Psoas muscle (tissue), 8 donors: ENCODE data around the gene SYT12. TPM values are rescaled to one million over a fixed set of nuclear protein-coding genes. Genes with fewer than 3 reads are reported as not detected.

Source experiments
- ATAC-seq, 4 donors: fragments of 200-7000 bp; cut with Tn5 transposase; one replicate each; pipeline ENCODE4 v1.9.1; 2020; ENCODE audit warnings: moderate library complexity in 3 of 4, mild to moderate bottlenecking in 2 of 4
- DNase-seq, 2 donors: peaks; one replicate each; pipeline ENCODE4 v3.0.0-alpha.2; 2020
- H3K27ac ChIP-seq: fragments of 200-600 bp; one replicate; pipeline ENCODE4 v1.8.0; 2022
- H3K27me3 ChIP-seq, 3 donors: fragments of 200-600 bp in 1 of 3; one replicate each; pipeline versions ENCODE4 v1.6.1 to v1.8.0; 2013 to 2022; ENCODE audit warnings: low read length in 2 of 3, mild to moderate bottlenecking in 2 of 3, moderate library complexity in 1 of 3; ENCODE audit not compliant: insufficient read depth in 3 of 3
- H3K36me3 ChIP-seq, 2 donors: fragments of 200-600 bp in 1 of 2; one replicate each; pipeline versions ENCODE4 v1.6.1 to v1.8.0; 2013 to 2022; ENCODE audit warnings: low read depth in 1 of 2, mild to moderate bottlenecking in 1 of 2, moderate library complexity in 1 of 2; ENCODE audit not compliant: insufficient read depth in 1 of 2
- H3K4me1 ChIP-seq: fragments of 200-600 bp; one replicate; pipeline ENCODE4 v1.8.0; 2022
- H3K4me3 ChIP-seq: fragments of 200-600 bp; one replicate; pipeline ENCODE4 v1.8.0; 2022; ENCODE audit warnings: mild to moderate bottlenecking
- H3K9me3 ChIP-seq: fragments of 200-600 bp; one replicate; pipeline ENCODE4 v1.8.0; 2022
- WGBS, 3 donors: extraction: QIAGEN DNeasy Blood & Tissue Kit; methylation state at CpG; one replicate each; pipeline versions ENCODE4 v1.1.6 to v1.1.7; 2013; 5-methylcytosine and 5-hydroxymethylcytosine counted together
- intact Hi-C, 2 donors: fragments of 100-400 bp; cut with DNase I; formaldehyde crosslinking; loops; one replicate each; pipeline versions ENCODE4 v1.11.0 to v1.14.2; 2022
- polyA plus RNA-seq, 3 donors: library from polyadenylated mRNA; stranded (reverse); fragments of 200-250 nt; gene quantifications; one replicate each; pipeline ENCODE4 v1.2.3, GENCODE V29; 2013
- total RNA-seq, 4 donors: library from RNA; stranded (reverse); fragmentation: NEBNext Ultra II Directional in 2 of 4; extraction: Animal tissue kit (Norgen Biotek cat#: 25700) in 2 of 4; gene quantifications; one replicate each; pipeline versions ENCODE4 v1.2.1 to v1.2.4, GENCODE V29; 2021 to 2023
- TF ChIP-seq, protein P1 (sequence below): fragments of 200-600 bp; IDR thresholded peaks from one replicate; pipeline ENCODE4 v1.8.0; 2022; ENCODE audit warnings: antibody characterized with exemption
- donor health status: healthy with polysubstance abuse.
- donor health status: DM: no; HTN: no; CAD: no; lungs with moderate emphysema.
- donor health status: Bipolar disorder and iron deficiency.
- donor health status: healthy.
- donor health status: DM: yes; HTN: yes; CAD: no.
- donor health status: DM: no; HTN: no; CAD: no.
- donor health status: DM: no; HTN: no; CAD: no.
- donor health status: DM: yes; HTN: yes; CAD: no.

Gene SYT12
- total and polyA plus RNA-seq, 7 donors: 0.17 to 0.61 (median 0.29) TPM; not detected in 1

GRCh38 chr11:67045314-67045713 lies 22.4 kb downstream of the SYT12 start:
- 42 to 64% (median 46%) methylated on average over 14 of the region's 14 CpGs for WGBS, 3 donors
- DNase-seq (peak; percentile 50 to 82), ATAC-seq (peak; percentile 82 to 95 (median 92))
- intact Hi-C loops: no loop called here
- Histone ChIP-seq H3K9me3 (no peaks in the 10 kb centered on the region), H3K27me3 (peaks cover 0 to 4% (median 0%) of the 10 kb centered on the region in 3 donors), H3K36me3 (no peaks in the 10 kb centered on the region), H3K27ac (no peak overlapping the region), H3K4me1 (no peaks in the 10 kb centered on the region), H3K4me3 (no peak overlapping the region)
- TF ChIP-seq, protein P1, sequence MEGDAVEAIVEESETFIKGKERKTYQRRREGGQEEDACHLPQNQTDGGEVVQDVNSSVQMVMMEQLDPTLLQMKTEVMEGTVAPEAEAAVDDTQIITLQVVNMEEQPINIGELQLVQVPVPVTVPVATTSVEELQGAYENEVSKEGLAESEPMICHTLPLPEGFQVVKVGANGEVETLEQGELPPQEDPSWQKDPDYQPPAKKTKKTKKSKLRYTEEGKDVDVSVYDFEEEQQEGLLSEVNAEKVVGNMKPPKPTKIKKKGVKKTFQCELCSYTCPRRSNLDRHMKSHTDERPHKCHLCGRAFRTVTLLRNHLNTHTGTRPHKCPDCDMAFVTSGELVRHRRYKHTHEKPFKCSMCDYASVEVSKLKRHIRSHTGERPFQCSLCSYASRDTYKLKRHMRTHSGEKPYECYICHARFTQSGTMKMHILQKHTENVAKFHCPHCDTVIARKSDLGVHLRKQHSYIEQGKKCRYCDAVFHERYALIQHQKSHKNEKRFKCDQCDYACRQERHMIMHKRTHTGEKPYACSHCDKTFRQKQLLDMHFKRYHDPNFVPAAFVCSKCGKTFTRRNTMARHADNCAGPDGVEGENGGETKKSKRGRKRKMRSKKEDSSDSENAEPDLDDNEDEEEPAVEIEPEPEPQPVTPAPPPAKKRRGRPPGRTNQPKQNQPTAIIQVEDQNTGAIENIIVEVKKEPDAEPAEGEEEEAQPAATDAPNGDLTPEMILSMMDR: no peak

GRCh38 chr11:67048515-67049130 lies 25.7 kb downstream of the SYT12 start:
- intact Hi-C loops: no loop called here
- Histone ChIP-seq H3K27me3 (no peaks in the 10 kb centered on the region), H3K9me3 (no peaks in the 10 kb centered on the region), H3K36me3 (no peaks in the 10 kb centered on the region), H3K27ac (no peak overlapping the region), H3K4me3 (no peak overlapping the region), H3K4me1 (no peaks in the 10 kb centered on the region)
- DNase-seq: no peak
- 80 to 90% (median 83%) methylated on average over 22 of the region's 22 CpGs for WGBS, 3 donors
- TF ChIP-seq, protein P1: no peak
- ATAC-seq: no peak

DNA sequence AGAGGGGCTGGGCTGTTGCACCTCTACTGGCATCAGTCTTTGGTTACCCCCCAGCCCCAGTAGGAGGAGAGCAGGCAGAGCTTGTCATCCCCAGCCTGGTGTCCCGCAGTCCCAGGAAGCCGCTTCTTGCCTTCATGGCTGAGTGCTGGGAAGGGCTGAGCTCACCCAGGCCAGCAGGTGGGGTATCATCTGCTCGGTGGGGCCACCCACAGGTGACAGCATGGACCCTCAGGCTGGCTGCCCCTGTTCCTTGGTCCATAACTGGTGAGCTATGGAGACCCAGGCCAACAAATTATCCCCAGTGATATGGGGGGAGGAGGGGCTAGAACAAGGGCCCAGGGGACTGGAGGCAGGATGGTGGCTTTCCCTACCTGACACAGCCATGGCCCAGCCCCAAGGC lies 27.2 kb downstream of the SYT12 start:
- TF ChIP-seq, protein P1: no peak
- no peaks in the 10 kb centered on the region for H3K9me3 ChIP-seq
- H3K36me3 ChIP-seq: no peaks in the 10 kb centered on the region
- H3K4me1 ChIP-seq: peaks cover 14% of the 10 kb centered on the region
- no peak for DNase-seq
- 78 to 86% (median 83%) methylated on average over 3 of the region's 3 CpGs for WGBS, 3 donors
- H3K27ac ChIP-seq: no peak overlapping the region
- ATAC-seq: no peak
- H3K4me3 ChIP-seq: no peak overlapping the region
- no peaks in the 10 kb centered on the region for H3K27me3 ChIP-seq
- intact Hi-C loops: loop anchor here in 1 of 2 donors (5.0 kb wide), 1 partner anchor 117 kb away; no protein-coding TSS in a partner anchor

- 88 to 92% (median 91%) methylated on average over 9 of the region's 9 CpGs for WGBS, 3 donors
Measured at GRCh38 chr11:67051180-67051893, 28.4 kb downstream of the SYT12 start.

More at GRCh38 chr11:67051180-67051893, 28.4 kb downstream of the SYT12 start:
- peaks cover 20% of the 10 kb centered on the region for H3K4me1 ChIP-seq
- intact Hi-C loops: loop anchor here in 1 of 2 donors (5.0 kb wide), 1 partner anchor 116 kb away; no protein-coding TSS in a partner anchor
- DNase-seq: no peak
- TF ChIP-seq, protein P1: no peak
- no peaks in the 10 kb centered on the region for H3K27me3 ChIP-seq
- no peaks in the 10 kb centered on the region for H3K36me3 ChIP-seq
- H3K9me3 ChIP-seq: no peaks in the 10 kb centered on the region
- no peak overlapping the region for H3K4me3 ChIP-seq
- no peak overlapping the region for H3K27ac ChIP-seq
- no peak for ATAC-seq
